Measurements from ENCODE around the gene APOBEC3F.

- TF ChIP-seq, protein P1, sequence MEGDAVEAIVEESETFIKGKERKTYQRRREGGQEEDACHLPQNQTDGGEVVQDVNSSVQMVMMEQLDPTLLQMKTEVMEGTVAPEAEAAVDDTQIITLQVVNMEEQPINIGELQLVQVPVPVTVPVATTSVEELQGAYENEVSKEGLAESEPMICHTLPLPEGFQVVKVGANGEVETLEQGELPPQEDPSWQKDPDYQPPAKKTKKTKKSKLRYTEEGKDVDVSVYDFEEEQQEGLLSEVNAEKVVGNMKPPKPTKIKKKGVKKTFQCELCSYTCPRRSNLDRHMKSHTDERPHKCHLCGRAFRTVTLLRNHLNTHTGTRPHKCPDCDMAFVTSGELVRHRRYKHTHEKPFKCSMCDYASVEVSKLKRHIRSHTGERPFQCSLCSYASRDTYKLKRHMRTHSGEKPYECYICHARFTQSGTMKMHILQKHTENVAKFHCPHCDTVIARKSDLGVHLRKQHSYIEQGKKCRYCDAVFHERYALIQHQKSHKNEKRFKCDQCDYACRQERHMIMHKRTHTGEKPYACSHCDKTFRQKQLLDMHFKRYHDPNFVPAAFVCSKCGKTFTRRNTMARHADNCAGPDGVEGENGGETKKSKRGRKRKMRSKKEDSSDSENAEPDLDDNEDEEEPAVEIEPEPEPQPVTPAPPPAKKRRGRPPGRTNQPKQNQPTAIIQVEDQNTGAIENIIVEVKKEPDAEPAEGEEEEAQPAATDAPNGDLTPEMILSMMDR (IDR thresholded peaks at IDR 0.05) = no peak
- no peak for TF ChIP-seq POLR2A (IDR thresholded peaks at IDR 0.05)
- TF ChIP-seq EP300 (IDR thresholded peaks at IDR 0.05; ENCODE audit: low read depth) = no peak
- no peak for TF ChIP-seq POLR2AphosphoS5 (IDR thresholded peaks at IDR 0.05)
These were observed 42.8 kb downstream of the APOBEC3F start for GRCh38 chr22:39083212-39084165.
